ENCODE data around the gene ITPKA. TPM values are rescaled to one million over a fixed set of nuclear protein-coding genes. Genes with fewer than 3 reads are reported as not detected.

ITPKA gene
- total RNA-seq, 4 donors from 2014 or later, result 1.6 to 3.7 TPM; not detected in 2

- TF ChIP-seq POLR2A (IDR thresholded peaks at IDR 0.05), result no peak
- no peak for TF ChIP-seq CTCF (IDR thresholded peaks at IDR 0.05)
- intact Hi-C loops (cut with DNase I; ENCODE audit: low total_unique reads), result no loop called here
- no peak overlapping the region for H3K4me3 ChIP-seq (ENCODE audit: low read depth, poor library complexity, severe bottlenecking)
- WGBS, 2 donors, result 95% methylated on average over 9 of the region's 9 CpGs
- no peak for DNase-seq (ENCODE audit: low spot score in 2 of 2)
Measured at GRCh38 chr15:41482110-41482877, 11.4 kb upstream of the ITPKA start.

- no peak for TF ChIP-seq CTCF (IDR thresholded peaks at IDR 0.05)
- intact Hi-C loops (cut with DNase I; ENCODE audit: low total_unique reads), result no loop called here
- H3K4me3 ChIP-seq (ENCODE audit: low read depth, poor library complexity, severe bottlenecking), result no peak overlapping the region
- DNase-seq (ENCODE audit: low spot score in 2 of 2), result no peak
Measured at GRCh38 chr15:41483115-41483514, 10.6 kb upstream of the ITPKA start.

GRCh38 chr15:41483519-41483918 is 10.2 kb upstream of the ITPKA start:
- TF ChIP-seq CTCF (IDR thresholded peaks at IDR 0.05), result no peak
- TF ChIP-seq POLR2A (IDR thresholded peaks at IDR 0.05), result no peak
- 91 to 96% methylated on average over 2 of the region's 2 CpGs for whole genome bisulfite sequencing, 2 donors
- intact Hi-C loops (cut with DNase I; ENCODE audit: low total_unique reads), result no loop called here
- DNase-seq (ENCODE audit: low spot score in 2 of 2), result no peak
- no peak overlapping the region for H3K4me3 ChIP-seq (ENCODE audit: low read depth, poor library complexity, severe bottlenecking)

- TF ChIP-seq POLR2A (IDR thresholded peaks at IDR 0.05), result no peak
- TF ChIP-seq CTCF (IDR thresholded peaks at IDR 0.05), result no peak
- 71 to 80% methylated on average over 11 of the region's 11 CpGs for WGBS, 2 donors
- H3K4me3 ChIP-seq (ENCODE audit: low read depth, poor library complexity, severe bottlenecking), result no peak overlapping the region
- intact Hi-C loops (cut with DNase I; ENCODE audit: low total_unique reads), result no loop called here
- DNase-seq (ENCODE audit: low spot score in 2 of 2), result no peak
Measured at GRCh38 chr15:41484937-41485625, 8.6 kb upstream of the ITPKA start.

- intact Hi-C loops (cut with DNase I; ENCODE audit: low total_unique reads), result no loop called here
- no peak overlapping the region for H3K4me3 ChIP-seq (ENCODE audit: low read depth, poor library complexity, severe bottlenecking)
- no peak for DNase-seq (ENCODE audit: low spot score in 2 of 2)
- WGBS, 2 donors, result 87 to 92% methylated on average over 32 to 42 of the region's 43 CpGs
- TF ChIP-seq CTCF (IDR thresholded peaks at IDR 0.05), result no peak
- TF ChIP-seq POLR2A (IDR thresholded peaks at IDR 0.05), result no peak
Measured at GRCh38 chr15:41486286-41486685, 7.4 kb upstream of the ITPKA start.
